Stimulated activated CD4-positive, alpha-beta T cell treated with anti-CD3 and anti-CD28 coated beads, TNF-alpha, amount 100 ng/mL, for 24 hours (primary cell): ENCODE measurements around the gene JADE1.

Experiments used
- DNase-seq, 3 experiments: peaks; one replicate each; pipeline ENCODE4 v3.0.0-alpha.2; 2020; ENCODE audit warnings: low read depth in 3 of 3

JADE1 gene

GRCh38 chr4:128810331-128810870 lies 901 bp downstream of the JADE1 start:
- DNase-seq: peak in 2 of 3 experiments; percentile 5 to 16

DNA sequence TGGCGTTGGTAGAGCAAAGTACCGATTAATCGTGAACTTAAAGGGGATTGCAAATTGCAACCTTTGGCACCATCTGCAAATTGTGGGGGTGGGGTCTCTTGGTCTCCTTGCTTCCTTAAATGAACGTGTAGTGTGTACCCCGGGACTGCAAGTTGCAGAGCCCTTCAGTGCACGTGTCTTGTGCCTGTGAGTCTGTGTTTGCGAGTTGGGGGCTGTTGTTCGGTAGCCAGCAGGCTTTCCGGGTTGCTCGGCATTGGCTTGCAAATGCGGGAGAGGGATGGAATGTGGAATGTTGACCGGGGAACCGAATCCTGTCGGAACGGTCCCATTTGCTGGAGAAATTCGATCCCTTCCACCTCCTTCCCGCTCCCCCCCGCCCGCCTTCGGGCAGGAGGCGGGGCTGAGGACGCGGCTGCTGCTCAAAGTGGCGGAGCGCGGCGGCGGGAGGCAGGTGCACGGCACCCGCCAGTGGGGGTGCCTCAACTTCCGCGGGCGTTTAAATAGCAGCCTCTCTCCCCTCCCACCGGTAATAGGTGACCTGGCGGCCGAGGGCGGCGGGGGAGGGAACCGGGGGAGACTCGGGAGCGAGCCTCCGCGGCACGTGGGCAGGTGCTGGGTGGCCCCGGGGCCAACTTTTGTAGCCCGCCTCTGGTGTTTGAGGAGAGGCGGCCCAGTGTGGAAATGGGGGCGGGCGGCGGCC lies 1.5 kb downstream of the JADE1 start:
- peak; percentile 60 to 81 (median 63) for DNase-seq

GRCh38 chr4:128811571-128812441 lies 2.3 kb downstream of the JADE1 start:
- DNase-seq: peak; percentile 79 to 84 (median 84)

- peak in 2 of 3 experiments; percentile 12 to 31 for DNase-seq
These were observed 3.1 kb downstream of the JADE1 start for GRCh38 chr4:128812442-128813235.

DNA sequence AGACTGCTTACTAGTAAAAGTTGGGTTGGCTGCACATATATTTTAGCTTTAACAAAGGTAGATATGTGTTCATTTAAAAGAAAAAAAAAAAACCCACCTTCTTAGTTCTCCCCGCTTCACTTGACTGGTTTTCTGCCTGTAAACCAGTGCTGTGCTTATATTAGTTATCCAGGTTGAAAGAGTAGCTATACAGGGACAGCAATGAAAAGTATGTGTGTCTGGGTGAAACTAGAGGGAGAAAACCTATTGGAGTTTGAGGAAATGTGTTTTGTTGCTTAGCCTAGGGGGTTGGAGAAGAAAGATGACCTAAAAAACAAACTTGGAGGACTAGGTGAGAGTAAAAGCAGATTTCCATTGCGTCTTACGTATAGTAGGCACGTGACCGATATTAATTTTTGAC lies 4.5 kb downstream of the JADE1 start:
- no peak for DNase-seq

GRCh38 chr4:128818442-128818841 lies 8.9 kb downstream of the JADE1 start:
- no peak for DNase-seq

GRCh38 chr4:128819082-128819742 lies 9.7 kb downstream of the JADE1 start:
- DNase-seq: no peak

- DNase-seq: no peak
These were observed 11.2 kb downstream of the JADE1 start for GRCh38 chr4:128820671-128821070.

GRCh38 chr4:128821151-128821550 lies 11.7 kb downstream of the JADE1 start:
- no peak for DNase-seq

DNA sequence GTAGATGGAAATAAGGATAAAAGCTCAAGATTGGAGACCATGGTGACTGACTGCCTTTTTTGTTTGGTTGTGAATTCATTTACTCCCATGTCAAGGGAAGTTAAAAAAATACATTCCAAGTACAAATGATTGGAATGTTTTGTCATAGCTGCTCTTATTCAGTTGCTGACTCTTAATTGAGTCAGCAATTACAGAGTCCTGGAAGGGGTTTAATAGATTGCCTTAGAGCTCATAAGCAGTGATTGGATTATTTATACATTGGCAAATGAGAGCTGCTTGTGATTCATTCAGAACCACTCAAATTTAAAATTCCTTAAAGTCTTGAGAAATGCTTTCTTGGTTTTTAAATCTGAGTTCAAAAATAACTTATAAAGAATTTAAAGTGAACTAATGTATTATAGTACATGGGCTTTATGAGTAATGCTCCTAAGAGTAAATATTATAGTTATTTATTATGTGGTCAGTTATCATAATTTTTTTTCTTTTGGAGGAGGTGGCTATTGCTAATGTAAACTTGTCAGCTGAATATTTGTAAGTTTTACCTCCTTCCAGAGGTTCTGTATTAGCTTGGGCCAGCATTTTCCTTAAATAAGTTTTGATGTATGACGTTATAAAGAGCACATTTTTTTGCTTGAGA lies 13.6 kb downstream of the JADE1 start:
- no peak for DNase-seq

GRCh38 chr4:128825226-128825625 lies 15.7 kb downstream of the JADE1 start:
- DNase-seq: no peak

GRCh38 chr4:128827296-128827695 lies 17.8 kb downstream of the JADE1 start:
- no peak for DNase-seq

- DNase-seq: no peak
These were observed 21.5 kb downstream of the JADE1 start for GRCh38 chr4:128830906-128831503.

DNA sequence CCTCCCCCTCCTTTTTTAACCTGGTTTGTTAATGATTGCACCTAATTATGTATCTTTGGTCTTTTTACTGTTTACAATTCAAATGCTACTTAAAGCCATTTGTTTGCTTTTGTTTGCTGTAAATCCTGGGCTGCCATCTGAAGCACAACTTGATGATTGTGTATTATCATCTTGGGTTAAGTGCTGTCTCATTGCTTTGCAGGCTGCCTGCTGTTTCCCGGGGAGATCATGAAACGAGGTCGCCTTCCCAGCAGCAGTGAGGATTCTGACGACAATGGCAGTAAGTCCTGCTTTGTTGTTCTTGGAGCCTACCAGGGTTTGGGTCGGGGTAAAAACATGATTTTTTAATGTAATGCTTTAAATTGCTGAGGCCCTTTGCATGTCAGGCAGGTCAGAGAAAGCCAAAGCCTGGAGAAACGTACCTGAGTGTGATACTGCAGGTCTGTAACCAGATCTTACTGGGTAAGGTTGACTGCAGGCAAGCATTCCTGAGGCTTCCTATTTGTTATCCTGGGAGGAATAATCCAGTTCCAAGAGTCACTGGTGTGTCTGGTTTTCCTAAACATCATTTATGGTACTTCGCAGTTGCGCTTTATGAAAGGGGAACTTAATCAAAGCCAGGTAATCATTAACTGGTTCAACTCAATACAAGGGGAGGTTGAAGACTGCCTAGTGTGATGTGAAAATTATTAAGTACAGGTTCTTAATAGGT lies 22.2 kb downstream of the JADE1 start:
- DNase-seq: no peak

GRCh38 chr4:128832243-128832625 lies 22.7 kb downstream of the JADE1 start:
- no peak for DNase-seq

DNA sequence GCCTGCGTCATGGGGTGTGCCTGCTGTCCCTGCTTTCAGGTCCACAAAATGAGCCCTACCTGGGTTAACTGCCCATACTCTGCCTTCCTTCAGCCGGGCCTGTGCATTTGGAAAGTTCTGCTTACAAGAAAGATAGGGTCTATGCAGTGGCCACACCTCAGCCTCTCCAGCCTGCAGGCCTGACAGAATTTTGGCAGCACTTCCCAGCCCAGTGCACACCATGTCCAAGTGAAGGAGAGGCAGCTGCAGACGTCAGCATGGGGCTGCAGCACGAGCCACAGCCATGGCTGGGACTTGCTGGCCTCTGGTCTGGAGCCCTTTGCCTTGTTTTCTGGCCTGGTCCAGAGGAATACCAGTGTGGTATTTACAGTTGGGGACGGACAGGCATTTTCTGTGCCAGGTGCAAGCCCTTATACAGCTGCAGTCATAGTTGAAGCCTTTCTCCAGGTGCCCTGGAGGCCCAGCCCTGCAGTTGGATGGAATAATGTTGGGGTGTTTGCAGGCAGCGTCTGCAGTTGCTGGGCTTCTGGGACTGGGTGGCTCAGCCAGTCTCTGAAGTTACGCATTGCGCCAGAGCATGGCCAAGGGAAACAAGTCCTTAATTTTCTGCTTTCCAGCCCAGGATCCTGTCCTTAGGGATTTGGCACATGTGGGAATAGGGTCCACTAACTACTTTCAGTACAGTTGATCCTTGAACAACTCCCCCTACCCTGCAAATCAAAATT lies 26.2 kb downstream of the JADE1 start:
- no peak for DNase-seq

DNA sequence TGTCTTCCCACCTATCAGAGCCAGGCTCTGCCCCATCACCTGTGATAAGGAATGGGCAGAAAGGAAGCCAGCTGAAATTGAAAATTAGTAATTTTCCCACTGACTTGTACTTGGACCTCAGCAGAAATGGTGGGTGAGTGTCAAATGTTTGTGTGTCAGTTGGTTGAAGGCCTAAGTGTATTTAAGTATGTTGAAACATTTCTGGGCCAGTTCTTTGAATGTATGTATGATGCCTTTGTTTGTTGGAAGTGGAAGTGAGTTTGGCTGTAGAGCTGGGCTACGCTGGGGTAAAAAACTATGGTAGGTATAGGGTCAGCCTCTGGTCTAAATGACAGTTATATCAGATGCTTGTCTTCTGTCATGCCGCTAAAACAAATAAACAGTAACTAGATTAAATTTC lies 27.7 kb downstream of the JADE1 start:
- DNase-seq: no peak

GRCh38 chr4:128837679-128838078 lies 28.2 kb downstream of the JADE1 start:
- no peak for DNase-seq

GRCh38 chr4:128840711-128841318 lies 31.3 kb downstream of the JADE1 start:
- no peak for DNase-seq
